RPMI7951 (cell line): Measurements from ENCODE around the gene C1orf216. TPM values are rescaled to one million over a fixed set of nuclear protein-coding genes. Genes with fewer than 3 reads are reported as not detected.
"Not testable (repeated sequence)": the region's sequence is repeated elsewhere in the genome, so short reads cannot be mapped to it uniquely, and the experiment has no call there.

Source experiments
- DNase-seq: peaks from one replicate; pipeline ENCODE4 v3.0.0-alpha.2; 2012; ENCODE audit warnings: low read depth
- total RNA-seq: library from RNA; depleted of rRNA; stranded (reverse); fragments of >200 nt; shearing (Covaris generic); gene quantifications from 2 replicates; pipeline ENCODE4 v1.2.3, GENCODE V29; 2014; rRNA removed

C1orf216 gene
- total RNA-seq: 15.1 and 17.8 TPM in 2 replicates

- peak; percentile 87 for DNase-seq
Observed at GRCh38 chr1:35718492-35719336, at the start of gene C1orf216. C1orf216 (minus strand) TSS chr1:35718884; CDS start chr1:35716321, 2,563 bp downstream.

- no peak for DNase-seq
Observed at GRCh38 chr1:35764283-35764682, 45.6 kb upstream of the C1orf216 start.

GRCh38 chr1:35763201-35763600 lies 44.5 kb upstream of the C1orf216 start:
- DNase-seq: no peak

GRCh38 chr1:35762141-35762540 lies 43.5 kb upstream of the C1orf216 start:
- no peak for DNase-seq

GRCh38 chr1:35756064-35756463 lies 37.4 kb upstream of the C1orf216 start:
- DNase-seq: no peak

- DNase-seq: no peak
Observed at GRCh38 chr1:35753626-35754260, 35.1 kb upstream of the C1orf216 start.

GRCh38 chr1:35748326-35748725 lies 29.6 kb upstream of the C1orf216 start:
- DNase-seq: no peak

GRCh38 chr1:35745124-35745730 lies 26.5 kb upstream of the C1orf216 start:
- DNase-seq: no peak

- no peak for DNase-seq
Observed at GRCh38 chr1:35737120-35737519, 18.4 kb upstream of the C1orf216 start.

- no peak for DNase-seq
Observed at GRCh38 chr1:35727434-35728040, 8.9 kb upstream of the C1orf216 start.

- DNase-seq: peak; percentile 60
Observed at GRCh38 chr1:35726450-35727433, 8.1 kb upstream of the C1orf216 start.

- DNase-seq: peak; percentile 42
Observed at GRCh38 chr1:35725596-35725995, 6.9 kb upstream of the C1orf216 start.

- DNase-seq: peak; percentile 87
Observed at GRCh38 chr1:35717911-35718476, 690 bp downstream of the C1orf216 start.

- DNase-seq: peak; percentile 68
Observed at GRCh38 chr1:35715568-35716002, 3.1 kb downstream of the C1orf216 start.

- DNase-seq: no peak
Observed at GRCh38 chr1:35714921-35715567, 3.6 kb downstream of the C1orf216 start.

- DNase-seq: not testable (repeated sequence)
Observed at GRCh38 chr1:35711098-35711497, 7.6 kb downstream of the C1orf216 start.

GRCh38 chr1:35708952-35709351 lies 9.7 kb downstream of the C1orf216 start:
- no peak for DNase-seq

GRCh38 chr1:35708441-35708921 lies 10.2 kb downstream of the C1orf216 start:
- peak; percentile 8 for DNase-seq

- DNase-seq: peak; percentile 12
Observed at GRCh38 chr1:35707601-35708440, 10.9 kb downstream of the C1orf216 start.
